Fibroblast of gingiva (primary cell): Measurements from ENCODE around the gene FOXD3.
"Not testable (repeated sequence)": the region's sequence is repeated elsewhere in the genome, so short reads cannot be mapped to it uniquely, and the experiment has no call there.

Experiments
- DNase-seq: peaks from one replicate; pipeline ENCODE4 v3.0.0-alpha.2; 2011; ENCODE audit warnings: low read depth

Gene FOXD3

DNA sequence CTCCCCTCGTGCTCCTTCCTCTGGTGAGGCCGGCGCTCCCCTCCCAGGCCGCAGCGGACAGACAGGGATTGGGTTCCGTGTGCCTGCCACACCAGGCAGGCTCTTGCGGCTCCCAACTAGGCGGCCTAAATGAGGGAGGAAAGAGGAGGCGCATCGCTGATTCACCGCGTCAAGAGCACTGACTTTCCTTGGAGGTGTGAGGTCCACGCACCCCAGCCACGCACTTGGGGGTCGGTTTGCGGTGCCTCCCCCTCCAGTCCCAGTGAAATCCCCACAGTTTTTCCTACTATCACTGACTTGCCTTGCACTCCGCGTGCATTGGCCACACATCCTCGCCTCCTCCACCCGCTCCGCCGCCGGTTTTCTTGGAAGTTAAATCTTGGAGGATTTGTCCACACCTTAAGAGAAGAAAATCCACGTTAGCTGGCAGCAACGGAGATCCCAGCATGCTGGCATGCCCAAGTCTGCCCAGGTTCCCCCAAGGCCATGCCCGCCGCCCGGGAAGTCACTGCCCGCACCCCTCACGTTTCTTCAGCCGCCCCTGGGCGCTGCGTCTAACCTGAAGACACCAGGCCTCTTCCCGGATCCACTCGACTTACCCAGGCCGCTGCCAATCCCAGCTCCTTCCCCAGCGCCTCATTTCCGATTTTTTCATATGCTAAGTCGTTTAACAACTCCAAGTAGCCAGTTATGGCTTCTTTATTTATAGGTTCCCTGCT, 1.1 kb upstream of the FOXD3 start:
- DNase-seq: no peak

- no peak for DNase-seq
Observed at GRCh38 chr1:63321785-63322113, 618 bp upstream of the FOXD3 start.

DNA sequence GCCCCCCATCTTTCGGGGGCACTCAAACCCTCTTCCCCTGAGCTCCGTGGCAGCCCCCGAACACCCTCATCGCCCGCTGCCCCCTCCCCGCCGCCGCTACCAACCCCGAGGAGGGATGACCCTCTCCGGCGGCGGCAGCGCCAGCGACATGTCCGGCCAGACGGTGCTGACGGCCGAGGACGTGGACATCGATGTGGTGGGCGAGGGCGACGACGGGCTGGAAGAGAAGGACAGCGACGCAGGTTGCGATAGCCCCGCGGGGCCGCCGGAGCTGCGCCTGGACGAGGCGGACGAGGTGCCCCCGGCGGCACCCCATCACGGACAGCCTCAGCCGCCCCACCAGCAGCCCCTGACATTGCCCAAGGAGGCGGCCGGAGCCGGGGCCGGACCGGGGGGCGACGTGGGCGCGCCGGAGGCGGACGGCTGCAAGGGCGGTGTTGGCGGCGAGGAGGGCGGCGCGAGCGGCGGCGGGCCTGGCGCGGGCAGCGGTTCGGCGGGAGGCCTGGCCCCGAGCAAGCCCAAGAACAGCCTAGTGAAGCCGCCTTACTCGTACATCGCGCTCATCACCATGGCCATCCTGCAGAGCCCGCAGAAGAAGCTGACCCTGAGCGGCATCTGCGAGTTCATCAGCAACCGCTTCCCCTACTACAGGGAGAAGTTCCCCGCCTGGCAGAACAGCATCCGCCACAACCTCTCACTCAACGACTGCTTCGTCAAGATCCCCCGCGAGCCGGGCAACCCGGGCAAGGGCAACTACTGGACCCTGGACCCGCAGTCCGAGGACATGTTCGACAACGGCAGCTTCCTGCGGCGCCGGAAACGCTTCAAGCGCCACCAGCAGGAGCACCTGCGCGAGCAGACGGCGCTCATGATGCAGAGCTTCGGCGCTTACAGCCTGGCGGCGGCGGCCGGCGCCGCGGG, 837 bp downstream of the FOXD3 start:
- no peak for DNase-seq

- no peak for DNase-seq
Observed at GRCh38 chr1:63323865-63324778, 1.8 kb downstream of the FOXD3 start.

- no peak for DNase-seq
Observed at GRCh38 chr1:63324779-63325119, 2.4 kb downstream of the FOXD3 start.

- no peak for DNase-seq
Observed at GRCh38 chr1:63325279-63325985, 3.1 kb downstream of the FOXD3 start.

DNA sequence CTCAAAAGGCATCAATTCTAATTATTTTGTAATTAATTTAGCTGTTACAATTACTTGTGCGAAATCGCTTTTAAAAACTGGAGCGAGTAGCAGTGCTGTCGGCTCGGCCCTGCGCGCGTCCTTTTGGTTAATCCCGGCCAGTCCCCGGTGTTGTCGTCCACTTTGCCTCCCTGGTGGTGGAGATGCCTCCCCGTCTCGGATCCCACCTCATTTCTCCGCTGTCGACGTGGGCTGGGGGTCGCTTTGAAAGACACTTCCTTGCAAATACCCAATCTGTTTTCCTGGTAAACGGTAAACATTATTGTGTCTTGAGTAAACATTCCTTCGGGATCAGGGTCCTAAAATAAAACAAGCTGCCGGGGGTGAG, 3.7 kb downstream of the FOXD3 start:
- no peak for DNase-seq

DNA sequence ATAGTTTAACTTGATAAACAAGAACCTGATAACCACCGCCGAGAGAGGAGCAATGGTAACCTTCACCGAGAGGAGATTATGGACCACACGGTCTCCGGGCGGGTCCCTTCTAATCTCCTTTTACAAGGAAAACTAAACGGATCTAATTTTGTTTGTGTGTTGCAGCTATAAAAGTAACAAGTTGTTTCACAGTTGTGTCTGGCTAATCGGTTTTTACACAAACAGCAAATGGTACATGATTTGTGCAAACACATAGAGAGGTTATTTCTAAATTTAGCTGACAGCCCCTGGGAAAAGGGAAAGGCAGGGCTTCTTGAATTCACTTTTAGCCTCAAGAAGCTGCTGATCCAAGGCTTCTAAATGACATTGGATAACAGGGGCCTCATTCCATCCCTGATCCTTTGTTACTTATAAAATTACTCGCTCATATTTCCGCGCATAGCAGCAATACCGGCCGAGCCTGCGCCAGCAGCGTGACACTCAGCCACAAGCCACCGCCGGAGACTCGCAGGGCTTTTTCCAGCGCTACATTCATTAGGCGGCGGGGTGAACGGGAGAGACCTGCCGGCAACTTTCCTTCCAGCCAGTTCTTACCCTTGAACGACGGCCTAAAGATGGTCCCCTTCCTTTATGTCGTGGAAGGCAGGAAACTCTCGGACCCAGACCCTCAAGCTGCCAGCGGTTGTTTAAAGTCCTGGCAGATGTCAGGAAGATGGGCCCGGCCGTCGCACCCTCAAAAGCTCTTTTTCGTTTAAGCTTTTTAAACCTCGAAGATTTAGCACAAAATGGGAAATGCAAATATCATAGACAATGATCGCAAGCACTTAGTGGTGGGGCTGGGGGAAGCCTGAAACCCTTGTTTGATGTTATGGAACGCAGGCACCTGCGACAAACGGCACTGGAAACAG, 4.4 kb downstream of the FOXD3 start:
- no peak for DNase-seq

DNA sequence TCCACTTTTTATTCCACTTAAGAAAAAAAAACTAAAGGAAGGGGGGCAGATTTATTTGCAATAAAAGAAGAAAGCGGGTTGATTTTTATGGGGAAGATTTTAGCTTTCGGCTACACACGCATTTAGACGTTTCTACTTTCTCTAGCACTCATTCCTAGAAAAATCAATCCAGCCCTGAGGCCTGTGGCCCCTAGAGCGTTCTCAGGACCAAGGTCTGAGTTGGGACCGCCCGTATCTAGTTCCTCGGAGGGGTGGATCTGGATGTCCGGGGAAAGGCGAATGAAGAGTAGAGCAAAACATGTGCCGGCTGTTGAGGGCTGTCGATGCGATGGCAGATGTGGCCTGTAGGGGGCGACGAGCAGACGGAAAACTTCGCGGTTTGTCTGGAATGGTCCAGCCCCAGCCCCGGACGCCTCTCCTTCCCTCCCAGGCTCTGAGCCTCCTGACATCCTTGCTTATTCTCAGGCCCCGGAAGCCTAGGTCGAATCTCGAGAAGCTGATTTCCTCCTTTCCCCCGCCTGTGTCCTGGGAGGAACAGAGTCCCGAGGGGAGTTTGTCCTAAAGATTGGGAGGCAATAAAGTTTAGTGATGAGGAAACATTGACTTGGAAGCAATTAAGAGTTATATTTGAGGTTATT, 5.2 kb downstream of the FOXD3 start:
- peak; percentile 49 for DNase-seq

- no peak for DNase-seq
Observed at GRCh38 chr1:63328122-63328521, 5.8 kb downstream of the FOXD3 start.

DNA sequence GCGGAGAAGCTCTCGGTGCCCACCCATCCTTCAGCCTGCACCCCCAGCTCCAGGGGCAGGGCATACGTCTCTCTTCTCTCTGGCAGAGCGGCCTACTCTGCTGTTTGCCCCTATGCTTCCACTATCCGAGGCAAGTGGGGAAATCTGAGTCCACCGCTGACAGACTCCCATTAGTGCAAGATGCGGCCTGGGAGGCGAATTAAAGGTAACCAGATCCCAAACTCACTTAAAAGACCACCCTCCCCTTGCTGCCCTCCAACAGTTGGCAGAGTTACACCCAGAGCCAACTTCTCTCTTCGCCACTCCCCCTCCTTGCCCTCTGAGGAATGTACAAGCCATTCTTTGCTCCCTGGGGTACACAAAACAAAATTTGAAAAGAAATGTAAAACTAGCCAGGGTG, 6.4 kb downstream of the FOXD3 start:
- no peak for DNase-seq

DNA sequence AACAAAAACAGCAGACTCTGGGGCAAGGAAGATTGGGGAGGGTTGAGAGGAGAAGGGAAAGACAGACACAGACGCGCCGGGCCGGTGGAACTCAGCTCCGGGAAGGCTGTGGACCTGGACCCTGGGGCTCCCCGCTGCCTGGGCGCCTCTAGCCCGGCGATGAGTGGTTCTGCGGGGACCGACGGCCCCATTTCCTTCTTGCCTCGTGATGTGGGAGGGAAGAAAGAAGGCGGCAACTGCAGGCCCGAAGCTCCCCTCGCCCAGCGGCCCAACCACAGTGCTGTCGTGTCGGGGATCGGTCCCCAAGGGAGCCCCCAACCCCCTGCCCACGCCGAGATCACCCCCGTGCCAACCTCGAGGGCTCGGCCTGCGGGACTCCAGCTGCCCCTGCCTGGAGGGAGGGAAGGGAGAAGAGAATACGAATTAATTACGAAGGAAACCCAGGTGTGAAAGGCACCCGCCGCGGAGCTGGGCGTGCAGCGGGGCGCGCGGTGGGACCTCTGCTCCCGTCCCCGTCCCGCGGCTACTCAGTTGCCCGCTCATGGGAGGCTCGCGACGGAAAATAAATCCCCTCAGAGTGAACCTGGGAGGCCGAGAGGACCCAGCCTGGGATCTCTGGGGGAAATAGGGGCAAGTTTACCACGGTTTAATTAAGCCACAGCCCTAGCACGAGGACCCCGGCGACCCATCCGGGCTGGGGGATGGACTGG, 7.4 kb downstream of the FOXD3 start:
- no peak for DNase-seq

DNA sequence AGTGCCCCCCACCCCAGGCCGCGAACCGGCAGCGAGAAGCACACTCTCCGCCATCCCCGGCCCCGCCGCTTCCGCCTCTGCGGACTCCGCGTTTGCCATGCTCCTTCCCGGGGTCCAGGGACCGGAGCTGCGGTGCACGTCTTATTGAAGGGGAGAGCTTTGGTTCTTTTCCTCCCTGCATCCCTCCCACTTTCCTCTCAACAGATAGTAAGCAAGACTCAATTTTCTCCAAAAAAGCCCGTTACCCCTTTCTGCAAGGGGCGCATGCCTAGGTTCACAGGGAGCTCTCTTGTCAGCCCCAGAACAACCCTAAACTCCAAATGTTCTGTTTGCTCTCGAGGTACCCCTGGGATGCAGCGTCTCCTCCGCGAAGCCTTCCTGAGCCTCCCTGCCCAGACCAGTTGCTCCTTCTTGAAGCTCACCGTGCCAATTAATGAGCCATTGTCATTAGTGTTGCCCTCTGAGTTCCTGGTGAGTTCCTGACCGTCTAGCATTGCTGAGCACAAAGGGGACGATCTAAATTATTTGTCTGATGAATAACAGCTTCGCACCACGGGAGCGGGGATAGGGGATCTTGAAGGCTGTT, 8.1 kb downstream of the FOXD3 start:
- no peak for DNase-seq

DNA sequence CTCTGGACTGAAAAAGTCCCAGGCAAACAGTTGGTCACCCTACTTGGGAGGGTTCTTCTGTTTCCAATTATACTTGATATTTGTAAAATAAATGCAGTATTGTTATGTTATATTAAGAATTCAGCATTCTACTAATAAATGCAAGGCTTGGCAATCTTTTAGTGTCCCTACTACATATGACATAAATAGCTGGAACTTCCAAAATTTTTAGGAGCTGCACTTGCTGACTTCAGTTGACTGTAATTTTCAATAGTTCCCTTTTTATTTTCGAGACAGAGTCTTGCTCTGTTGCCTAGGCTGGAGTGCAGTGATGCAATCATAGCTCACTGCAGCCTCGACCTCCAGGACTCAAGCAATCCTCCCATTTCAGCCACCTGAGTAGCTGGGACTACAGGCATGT, 20.0 kb downstream of the FOXD3 start:
- DNase-seq: no peak

- no peak for DNase-seq
Observed at GRCh38 chr1:63343922-63344321, 21.6 kb downstream of the FOXD3 start.

DNA sequence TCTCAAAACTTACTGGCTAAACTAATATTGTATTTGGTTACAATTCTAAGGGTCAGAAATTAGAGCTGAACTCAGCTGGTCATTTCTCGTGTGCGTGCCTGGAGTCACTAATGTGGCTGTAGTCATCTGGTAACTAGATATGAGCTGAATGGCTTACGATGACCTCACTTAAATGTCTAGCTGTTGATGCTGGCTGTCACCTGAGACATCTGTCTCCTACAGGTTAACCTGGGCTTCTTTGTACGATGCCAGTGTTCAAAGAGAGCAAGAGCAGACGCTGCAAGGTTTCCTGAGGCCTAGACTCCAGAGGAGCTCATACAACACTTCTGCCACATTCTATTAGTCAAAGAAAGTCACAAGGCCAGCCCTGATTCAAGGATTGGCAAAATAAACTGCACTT, 28.0 kb downstream of the FOXD3 start:
- DNase-seq: no peak

DNA sequence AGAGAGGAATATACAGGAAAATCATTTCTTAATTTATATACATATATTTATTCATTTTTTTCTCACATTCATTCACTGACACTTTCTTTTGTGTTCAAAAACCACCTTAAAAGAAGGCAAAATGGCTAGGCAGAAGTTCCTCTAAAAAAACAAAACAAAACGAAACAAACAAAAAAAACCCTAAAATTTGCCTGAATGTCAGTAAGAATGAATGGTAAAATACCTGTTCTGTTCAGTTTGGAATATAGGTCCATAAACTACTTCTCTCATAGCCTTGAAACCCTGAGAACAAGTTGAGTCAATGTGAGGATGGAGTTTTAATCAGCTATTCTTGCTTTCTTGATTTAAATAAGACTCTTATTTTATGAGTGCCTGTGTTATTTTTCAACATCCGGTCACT, 30.4 kb downstream of the FOXD3 start:
- no peak for DNase-seq

GRCh38 chr1:63356234-63356633, 33.9 kb downstream of the FOXD3 start:
- DNase-seq: not testable (repeated sequence)

GRCh38 chr1:63359561-63359960, 37.2 kb downstream of the FOXD3 start:
- DNase-seq: no peak
